Measurements from ENCODE around the gene BCL11B. TPM values are rescaled to one million over a fixed set of nuclear protein-coding genes. Genes with fewer than 3 reads are reported as not detected.

The BCL11B gene
- total RNA-seq, 1 experiment from 2014 or later: 0.84 TPM

DNA sequence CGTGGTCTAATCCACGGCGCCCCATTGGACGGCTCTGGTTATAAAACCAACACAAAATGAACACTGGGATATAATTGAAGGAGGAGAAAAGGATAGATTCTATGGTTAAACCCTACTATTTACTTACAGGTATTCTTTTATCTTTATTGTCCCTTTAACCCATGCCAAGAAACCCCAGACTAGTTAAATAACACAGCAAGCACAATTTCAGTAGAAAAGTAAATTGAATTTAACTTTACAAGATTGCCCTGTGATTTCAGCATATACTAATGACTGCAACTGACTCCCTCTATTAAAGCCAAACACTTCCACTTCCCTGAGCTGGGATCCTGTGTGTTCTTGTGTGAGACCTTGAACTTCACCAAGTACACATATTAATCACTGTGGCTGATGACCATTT is 45.3 kb downstream of the BCL11B start:
- CTCF ChIA-PET: interaction anchor here (1.0 kb wide), 1 partner anchor 11 kb away, joined by 3 read pairs; no protein-coding TSS in a partner anchor
- Mint-ChIP-seq H3K9me3 (ENCODE audit: unreplicated experiment) (no peaks in the 10 kb centered on the region), H3K27ac (ENCODE audit: low read depth, unreplicated experiment) (no peak overlapping the region), H3K36me3 (ENCODE audit: insufficient read depth, unreplicated experiment) (peaks cover 6% of the 10 kb centered on the region), H3K4me1 (ENCODE audit: insufficient read depth, unreplicated experiment) (no peaks in the 10 kb centered on the region), H3K27me3 (ENCODE audit: insufficient read depth, unreplicated experiment) (no peaks in the 10 kb centered on the region), H3K4me3 (ENCODE audit: unreplicated experiment) (no peak overlapping the region)
- TF ChIP-seq, protein P1, sequence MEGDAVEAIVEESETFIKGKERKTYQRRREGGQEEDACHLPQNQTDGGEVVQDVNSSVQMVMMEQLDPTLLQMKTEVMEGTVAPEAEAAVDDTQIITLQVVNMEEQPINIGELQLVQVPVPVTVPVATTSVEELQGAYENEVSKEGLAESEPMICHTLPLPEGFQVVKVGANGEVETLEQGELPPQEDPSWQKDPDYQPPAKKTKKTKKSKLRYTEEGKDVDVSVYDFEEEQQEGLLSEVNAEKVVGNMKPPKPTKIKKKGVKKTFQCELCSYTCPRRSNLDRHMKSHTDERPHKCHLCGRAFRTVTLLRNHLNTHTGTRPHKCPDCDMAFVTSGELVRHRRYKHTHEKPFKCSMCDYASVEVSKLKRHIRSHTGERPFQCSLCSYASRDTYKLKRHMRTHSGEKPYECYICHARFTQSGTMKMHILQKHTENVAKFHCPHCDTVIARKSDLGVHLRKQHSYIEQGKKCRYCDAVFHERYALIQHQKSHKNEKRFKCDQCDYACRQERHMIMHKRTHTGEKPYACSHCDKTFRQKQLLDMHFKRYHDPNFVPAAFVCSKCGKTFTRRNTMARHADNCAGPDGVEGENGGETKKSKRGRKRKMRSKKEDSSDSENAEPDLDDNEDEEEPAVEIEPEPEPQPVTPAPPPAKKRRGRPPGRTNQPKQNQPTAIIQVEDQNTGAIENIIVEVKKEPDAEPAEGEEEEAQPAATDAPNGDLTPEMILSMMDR (IDR thresholded peaks at IDR 0.05; ENCODE audit: unreplicated experiment): no peak
- no TSS peak for BruUV-seq (replicated peaks)
- intact Hi-C loops (cut with micrococcal nuclease): no loop called here
- no peak for DNase-seq (ENCODE audit: unreplicated experiment)
- POLR2A ChIA-PET: no interaction called here

GRCh38 chr14:99225436-99226203 is 46.4 kb downstream of the BCL11B start:
- Mint-ChIP-seq H3K27ac (ENCODE audit: low read depth, unreplicated experiment) (no peak overlapping the region), H3K27me3 (ENCODE audit: insufficient read depth, unreplicated experiment) (no peaks in the 10 kb centered on the region), H3K4me1 (ENCODE audit: insufficient read depth, unreplicated experiment) (no peaks in the 10 kb centered on the region), H3K4me3 (ENCODE audit: unreplicated experiment) (no peak overlapping the region), H3K9me3 (ENCODE audit: unreplicated experiment) (no peaks in the 10 kb centered on the region), H3K36me3 (ENCODE audit: insufficient read depth, unreplicated experiment) (peaks cover 6% of the 10 kb centered on the region)
- POLR2A ChIA-PET: interaction anchor here (0.6 kb wide), 1 partner anchor 393 kb away, joined by 3 read pairs; no protein-coding TSS in a partner anchor
- no TSS peak for BruUV-seq (replicated peaks)
- DNase-seq (ENCODE audit: unreplicated experiment): no peak
- TF ChIP-seq, protein P1 (IDR thresholded peaks at IDR 0.05; ENCODE audit: unreplicated experiment): no peak
- CTCF ChIA-PET: interaction anchor here (0.9 to 1.0 kb wide), 2 partner anchors 10 to 11 kb away, joined by 3 read pairs; no protein-coding TSS in a partner anchor
- intact Hi-C loops (cut with micrococcal nuclease): no loop called here

GRCh38 chr14:99224948-99225347 is 47.0 kb downstream of the BCL11B start:
- DNase-seq (ENCODE audit: unreplicated experiment): no peak
- CTCF ChIA-PET: no interaction called here
- intact Hi-C loops (cut with micrococcal nuclease): no loop called here
- TF ChIP-seq, protein P1 (IDR thresholded peaks at IDR 0.05; ENCODE audit: unreplicated experiment): no peak
- Mint-ChIP-seq H3K27ac (ENCODE audit: low read depth, unreplicated experiment) (no peak overlapping the region), H3K4me3 (ENCODE audit: unreplicated experiment) (no peak overlapping the region), H3K36me3 (ENCODE audit: insufficient read depth, unreplicated experiment) (peaks cover 12% of the 10 kb centered on the region), H3K4me1 (ENCODE audit: insufficient read depth, unreplicated experiment) (no peaks in the 10 kb centered on the region), H3K27me3 (ENCODE audit: insufficient read depth, unreplicated experiment) (no peaks in the 10 kb centered on the region), H3K9me3 (ENCODE audit: unreplicated experiment) (no peaks in the 10 kb centered on the region)
- no TSS peak for BruUV-seq (replicated peaks)
- POLR2A ChIA-PET: interaction anchor here (0.6 kb wide), 1 partner anchor 394 kb away, joined by 3 read pairs; no protein-coding TSS in a partner anchor

GRCh38 chr14:99224116-99224910 is 47.7 kb downstream of the BCL11B start:
- intact Hi-C loops (cut with micrococcal nuclease): no loop called here
- H3K27ac Mint-ChIP-seq (ENCODE audit: low read depth, unreplicated experiment): no peak overlapping the region
- POLR2A ChIA-PET: no interaction called here
- DNase-seq (ENCODE audit: unreplicated experiment): no peak
- no peaks in the 10 kb centered on the region for H3K9me3 Mint-ChIP-seq (ENCODE audit: unreplicated experiment)
- CTCF ChIA-PET: interaction anchor here (0.6 kb wide), 1 partner anchor 1151 kb away, joined by 3 read pairs; no protein-coding TSS in a partner anchor
- TF ChIP-seq, protein P1 (IDR thresholded peaks at IDR 0.05; ENCODE audit: unreplicated experiment): no peak
- no peaks in the 10 kb centered on the region for H3K27me3 Mint-ChIP-seq (ENCODE audit: insufficient read depth, unreplicated experiment)
- H3K36me3 Mint-ChIP-seq (ENCODE audit: insufficient read depth, unreplicated experiment): peaks cover 12% of the 10 kb centered on the region
- no TSS peak for BruUV-seq (replicated peaks)
- H3K4me3 Mint-ChIP-seq (ENCODE audit: unreplicated experiment): no peak overlapping the region
- H3K4me1 Mint-ChIP-seq (ENCODE audit: insufficient read depth, unreplicated experiment): no peaks in the 10 kb centered on the region

Measured in MCF 10A (cell line).